ENCODE measurements around the gene TNFAIP8. TPM values are rescaled to one million over a fixed set of nuclear protein-coding genes. Genes with fewer than 3 reads are reported as not detected.
A peak's percentile ranks its signal among the peaks of the same experiment; 100 is the strongest.

The TNFAIP8 gene
- total RNA-seq, 1 donor from 2014 or later = 214 TPM

DNA sequence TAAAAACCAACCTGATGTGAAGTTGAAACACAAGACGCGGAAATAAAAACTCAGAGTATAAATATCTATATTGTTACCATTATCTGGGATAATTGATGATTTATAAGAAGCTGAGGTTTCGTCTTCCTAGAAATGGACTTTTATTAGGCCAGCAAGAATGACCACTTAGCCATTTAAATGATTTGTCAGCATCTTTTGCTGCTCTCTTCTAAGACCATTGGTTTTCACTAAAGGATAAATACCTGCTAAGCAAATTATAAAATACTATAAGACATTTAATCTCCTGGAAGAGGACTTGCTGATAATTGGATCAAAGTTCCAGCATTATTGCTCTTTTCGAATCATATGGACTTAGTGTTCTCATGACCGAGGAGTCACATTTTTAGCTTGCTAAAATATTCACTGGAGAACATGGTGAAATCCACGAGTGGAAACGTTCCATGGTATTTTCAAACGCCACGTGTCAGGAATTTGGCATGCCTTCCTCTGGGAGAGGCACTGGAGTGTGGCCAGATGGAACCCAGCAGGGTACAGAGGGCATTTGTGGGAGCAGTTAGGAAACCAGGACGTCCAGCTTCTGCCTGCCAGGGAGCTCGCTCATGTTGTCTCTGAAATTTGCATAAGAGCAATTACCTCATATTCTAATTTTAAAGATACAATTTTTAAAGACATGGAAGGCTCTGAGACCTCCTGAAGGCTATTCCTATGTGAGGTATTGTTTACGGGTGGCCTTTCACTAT is 43.1 kb downstream of the TNFAIP8 start:
- no peak overlapping the region for H3K4me3 Mint-ChIP-seq
- DNase-seq (ENCODE audit: low spot score) = no peak
- intact Hi-C loops (cut with micrococcal nuclease) = no loop called here
- H3K4me1 Mint-ChIP-seq (ENCODE audit: low read depth) = peaks cover 55% of the 10 kb centered on the region
- peak overlapping the region; percentile 91 for H3K27ac Mint-ChIP-seq
- peaks cover 29% of the 10 kb centered on the region for H3K36me3 Mint-ChIP-seq (ENCODE audit: low read depth)
- no peaks in the 10 kb centered on the region for H3K9me3 Mint-ChIP-seq
- no peaks in the 10 kb centered on the region for H3K27me3 Mint-ChIP-seq (ENCODE audit: insufficient read depth)

DNA sequence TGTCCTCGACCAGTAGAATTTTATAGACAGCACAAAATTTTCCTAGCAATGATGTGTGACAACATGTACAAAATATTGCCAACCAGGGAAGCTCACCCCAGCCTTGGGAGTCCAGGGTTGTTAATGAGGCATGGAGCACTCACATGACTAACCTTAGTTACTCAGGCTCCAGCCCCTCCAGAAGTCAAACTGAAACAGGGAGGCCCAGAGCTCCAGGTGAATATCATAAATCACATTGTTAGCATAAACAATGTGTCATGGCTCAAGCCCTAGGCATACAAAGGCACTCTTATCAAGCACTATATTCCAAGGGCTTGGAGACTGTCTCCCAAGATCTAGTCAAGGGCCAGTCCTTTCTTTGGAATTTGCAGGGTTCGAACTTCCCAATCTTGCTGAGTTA is 44.4 kb downstream of the TNFAIP8 start:
- no peaks in the 10 kb centered on the region for H3K9me3 Mint-ChIP-seq
- H3K27me3 Mint-ChIP-seq (ENCODE audit: insufficient read depth) = no peaks in the 10 kb centered on the region
- intact Hi-C loops (cut with micrococcal nuclease) = no loop called here
- DNase-seq (ENCODE audit: low spot score) = no peak
- no peak overlapping the region for H3K4me3 Mint-ChIP-seq
- peaks cover 20% of the 10 kb centered on the region for H3K36me3 Mint-ChIP-seq (ENCODE audit: low read depth)
- no peak overlapping the region for H3K27ac Mint-ChIP-seq
- H3K4me1 Mint-ChIP-seq (ENCODE audit: low read depth) = peaks cover 47% of the 10 kb centered on the region

DNA sequence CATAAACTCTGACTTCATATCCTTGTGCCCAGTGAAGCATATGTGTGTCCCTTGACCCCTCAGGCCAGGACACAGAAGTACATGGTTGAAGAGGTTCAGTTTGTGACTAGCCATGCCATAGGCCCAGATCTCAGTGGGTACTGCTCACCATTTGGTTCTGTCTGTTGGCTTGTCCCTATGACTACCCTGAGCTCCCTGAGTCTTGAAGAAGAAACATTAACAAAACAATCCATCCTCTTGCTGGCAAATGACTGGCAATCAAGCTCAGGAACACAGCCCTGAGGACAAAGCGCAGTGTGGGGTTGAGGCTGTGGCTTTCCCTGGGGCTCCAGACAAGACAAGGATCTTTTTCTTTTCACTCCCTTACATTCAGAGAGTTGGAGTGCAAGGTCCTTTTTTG is 46.3 kb downstream of the TNFAIP8 start:
- intact Hi-C loops (cut with micrococcal nuclease) = loop anchor here (1.0 kb wide), 1 partner anchor 8 kb away; no protein-coding TSS in a partner anchor

DNA sequence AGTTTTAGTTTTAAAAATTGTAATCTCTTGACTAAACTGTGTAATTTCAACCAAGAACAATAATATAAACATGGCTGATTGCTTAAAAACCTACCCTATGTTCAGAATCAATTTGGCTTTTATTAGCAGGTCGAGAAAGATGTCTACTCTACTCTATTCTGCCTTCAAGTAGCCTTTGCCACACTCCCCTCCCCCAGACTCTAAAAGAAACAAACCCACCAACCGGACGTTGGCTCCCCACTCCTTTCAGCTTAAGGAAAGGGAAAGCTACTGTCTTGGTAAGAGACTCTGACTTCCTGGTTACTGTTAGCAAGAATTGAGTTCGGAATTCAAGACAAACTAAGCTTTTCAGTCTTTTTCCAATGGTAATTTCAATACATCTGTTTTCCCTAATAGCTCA is 46.7 kb downstream of the TNFAIP8 start:
- peaks cover 2% of the 10 kb centered on the region for H3K36me3 Mint-ChIP-seq (ENCODE audit: low read depth)
- intact Hi-C loops (cut with micrococcal nuclease) = loop anchor here (1.0 kb wide), 1 partner anchor 8 kb away; no protein-coding TSS in a partner anchor
- H3K9me3 Mint-ChIP-seq = no peaks in the 10 kb centered on the region
- no peaks in the 10 kb centered on the region for H3K27me3 Mint-ChIP-seq (ENCODE audit: insufficient read depth)
- DNase-seq (ENCODE audit: low spot score) = no peak
- H3K4me1 Mint-ChIP-seq (ENCODE audit: low read depth) = peaks cover 33% of the 10 kb centered on the region
- no peak overlapping the region for H3K4me3 Mint-ChIP-seq
- H3K27ac Mint-ChIP-seq = no peak overlapping the region

More for the DNA sequence above, 46.3 kb downstream of the TNFAIP8 start:
- peaks cover 37% of the 10 kb centered on the region for H3K4me1 Mint-ChIP-seq (ENCODE audit: low read depth)
- DNase-seq (ENCODE audit: low spot score) = no peak
- H3K27ac Mint-ChIP-seq = no peak overlapping the region
- no peaks in the 10 kb centered on the region for H3K9me3 Mint-ChIP-seq
- H3K27me3 Mint-ChIP-seq (ENCODE audit: insufficient read depth) = no peaks in the 10 kb centered on the region
- peaks cover 6% of the 10 kb centered on the region for H3K36me3 Mint-ChIP-seq (ENCODE audit: low read depth)
- H3K4me3 Mint-ChIP-seq = no peak overlapping the region

DNA sequence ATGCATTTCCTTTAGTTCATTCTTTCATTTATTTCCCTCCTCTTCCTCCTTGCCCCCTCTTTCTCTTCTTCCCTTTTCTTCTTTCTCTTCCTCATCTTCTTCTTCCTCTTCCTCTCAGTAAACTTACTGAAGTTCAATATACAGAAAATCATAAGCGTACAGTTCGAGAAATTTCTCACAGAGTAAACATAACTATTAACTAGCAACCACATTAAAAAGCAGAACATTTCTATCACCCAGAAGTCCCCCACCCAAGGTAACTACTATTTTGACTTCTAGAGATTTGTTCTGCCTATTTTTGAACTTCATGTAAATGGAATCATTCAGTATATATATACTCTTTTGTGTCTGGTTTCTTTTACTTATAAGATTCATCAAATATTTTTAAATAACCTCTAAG is 48.2 kb downstream of the TNFAIP8 start:
- H3K4me1 Mint-ChIP-seq (ENCODE audit: low read depth) = peaks cover 26% of the 10 kb centered on the region

DNA sequence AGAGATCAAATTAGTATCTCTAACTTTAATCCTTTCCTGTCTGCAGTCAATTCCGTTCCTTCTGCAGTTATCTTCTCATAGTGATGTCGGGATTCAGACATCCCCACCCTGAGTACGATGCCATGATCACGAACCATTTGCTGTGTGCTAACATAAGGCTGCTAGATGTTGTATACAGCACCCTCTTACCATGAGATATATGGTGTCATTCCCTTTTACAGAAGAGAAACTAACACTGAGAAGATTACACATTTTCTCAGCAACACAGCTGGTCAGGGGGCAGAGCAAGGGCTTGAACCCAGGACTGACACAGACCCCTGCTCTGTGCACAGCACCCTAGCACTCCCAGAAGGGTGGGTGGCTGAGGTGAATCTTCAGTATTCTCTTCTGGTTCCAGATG is 49.6 kb downstream of the TNFAIP8 start:
- H3K4me1 Mint-ChIP-seq (ENCODE audit: low read depth) = peaks cover 30% of the 10 kb centered on the region

More for the DNA sequence above, 48.2 kb downstream of the TNFAIP8 start:
- intact Hi-C loops (cut with micrococcal nuclease) = no loop called here
- no peaks in the 10 kb centered on the region for H3K27me3 Mint-ChIP-seq (ENCODE audit: insufficient read depth)
- H3K36me3 Mint-ChIP-seq (ENCODE audit: low read depth) = no peaks in the 10 kb centered on the region
- no peak for DNase-seq (ENCODE audit: low spot score)
- no peak overlapping the region for H3K4me3 Mint-ChIP-seq
- H3K9me3 Mint-ChIP-seq = no peaks in the 10 kb centered on the region
- H3K27ac Mint-ChIP-seq = no peak overlapping the region

DNA sequence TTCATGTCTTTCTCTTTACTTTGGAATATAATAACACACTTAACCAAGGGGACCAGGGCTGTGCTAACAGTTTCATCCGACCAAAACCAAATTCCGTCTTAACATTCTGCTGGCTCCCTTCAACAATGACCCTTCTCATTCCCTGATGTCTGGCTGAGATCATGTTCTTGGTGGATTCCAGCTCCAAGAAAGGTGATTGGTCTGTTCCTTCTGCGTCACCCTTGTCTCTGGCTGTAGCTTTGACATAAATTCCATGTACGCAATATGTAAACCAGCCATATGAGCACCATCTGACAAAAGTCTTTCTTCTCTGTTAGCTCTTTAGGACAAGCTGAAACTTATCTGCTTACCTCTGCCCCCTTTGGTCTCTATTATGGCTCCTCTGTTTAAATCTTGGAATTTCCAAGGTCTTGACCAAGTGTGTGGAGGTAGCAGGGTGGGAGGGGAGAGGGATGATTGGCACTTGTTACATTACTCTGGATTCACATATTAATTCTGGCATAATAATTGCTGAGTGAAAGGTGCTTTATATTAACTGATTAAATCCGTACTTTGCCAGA is 50.8 kb downstream of the TNFAIP8 start:
- H3K36me3 Mint-ChIP-seq (ENCODE audit: low read depth) = no peaks in the 10 kb centered on the region
- H3K9me3 Mint-ChIP-seq = no peaks in the 10 kb centered on the region
- no peak overlapping the region for H3K27ac Mint-ChIP-seq
- no peak overlapping the region for H3K4me3 Mint-ChIP-seq
- peaks cover 42% of the 10 kb centered on the region for H3K4me1 Mint-ChIP-seq (ENCODE audit: low read depth)
- DNase-seq (ENCODE audit: low spot score) = no peak
- intact Hi-C loops (cut with micrococcal nuclease) = no loop called here
- H3K27me3 Mint-ChIP-seq (ENCODE audit: insufficient read depth) = no peaks in the 10 kb centered on the region

More for the DNA sequence above, 49.6 kb downstream of the TNFAIP8 start:
- intact Hi-C loops (cut with micrococcal nuclease) = no loop called here
- Mint-ChIP-seq H3K9me3 (no peaks in the 10 kb centered on the region), H3K4me3 (no peak overlapping the region), H3K36me3 (ENCODE audit: low read depth) (no peaks in the 10 kb centered on the region), H3K27me3 (ENCODE audit: insufficient read depth) (no peaks in the 10 kb centered on the region), H3K27ac (no peak overlapping the region)
- DNase-seq (ENCODE audit: low spot score) = no peak

DNA sequence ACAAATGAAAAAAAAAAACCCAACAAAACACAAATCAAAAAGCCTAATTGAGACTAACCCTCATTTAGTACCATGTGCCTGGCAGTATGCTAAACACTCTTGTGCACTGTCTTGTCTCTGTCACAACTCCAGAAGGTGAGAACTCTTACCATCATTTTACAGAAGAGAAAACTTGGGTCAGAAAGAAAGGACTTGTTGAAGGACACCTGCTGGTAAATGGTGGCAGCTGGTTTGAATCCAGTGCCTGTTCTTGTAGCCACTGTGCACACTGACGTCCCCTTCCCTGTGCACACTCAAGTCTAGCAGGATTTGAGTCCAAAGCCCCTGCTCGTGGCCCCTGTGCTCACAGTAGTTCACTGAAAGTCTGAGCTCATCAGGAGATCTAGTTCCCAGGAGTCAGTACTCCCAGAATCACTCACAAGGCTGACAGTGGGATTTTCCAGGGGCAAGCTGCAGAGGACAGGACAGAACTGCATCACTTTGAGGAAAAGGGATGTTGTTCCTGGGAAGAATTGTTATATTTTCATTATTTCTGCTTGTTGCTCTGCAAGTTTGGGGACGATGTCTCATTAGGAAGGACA is 53.5 kb downstream of the TNFAIP8 start:
- no peak overlapping the region for H3K27ac Mint-ChIP-seq
- DNase-seq (ENCODE audit: low spot score) = no peak
- H3K9me3 Mint-ChIP-seq = no peaks in the 10 kb centered on the region
- peaks cover 45% of the 10 kb centered on the region for H3K4me1 Mint-ChIP-seq (ENCODE audit: low read depth)
- intact Hi-C loops (cut with micrococcal nuclease) = no loop called here
- H3K27me3 Mint-ChIP-seq (ENCODE audit: insufficient read depth) = no peaks in the 10 kb centered on the region
- H3K4me3 Mint-ChIP-seq = no peak overlapping the region
- no peaks in the 10 kb centered on the region for H3K36me3 Mint-ChIP-seq (ENCODE audit: low read depth)

DNA sequence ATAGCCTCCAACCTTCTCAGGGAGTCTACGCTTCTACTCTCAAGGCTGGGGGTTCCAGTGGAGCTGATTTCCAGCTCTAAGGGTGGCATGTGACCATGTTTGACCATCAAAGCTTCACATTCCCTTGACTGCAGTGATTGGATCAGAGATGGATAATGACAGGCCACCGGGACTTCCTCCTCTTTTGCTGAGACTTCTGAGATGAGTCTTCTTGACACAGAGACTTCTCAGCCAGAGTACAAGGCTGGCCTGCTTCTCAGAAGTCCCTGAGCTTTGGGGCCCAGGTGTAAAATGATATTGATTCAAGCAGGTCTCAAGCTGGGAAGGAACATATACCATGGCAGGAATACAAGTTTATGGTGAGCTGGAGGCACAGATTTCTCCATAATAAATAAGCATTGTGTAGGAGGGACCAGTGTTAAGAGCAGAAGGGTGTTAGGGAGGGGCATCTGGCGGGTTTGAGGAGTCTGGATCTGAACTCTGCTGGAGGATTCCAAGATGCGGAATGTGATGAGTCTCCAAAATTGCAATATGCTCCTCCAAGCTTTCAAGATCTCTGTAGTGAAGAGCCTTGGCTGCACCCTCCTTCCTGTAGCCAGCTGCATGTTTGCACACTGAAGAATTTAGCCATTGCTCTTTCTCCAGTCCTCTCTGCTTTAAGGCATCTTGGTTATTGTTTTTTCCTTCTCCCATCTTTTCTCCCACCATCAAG is 54.8 kb downstream of the TNFAIP8 start:
- Mint-ChIP-seq H3K36me3 (ENCODE audit: low read depth) (no peaks in the 10 kb centered on the region), H3K27me3 (ENCODE audit: insufficient read depth) (peaks cover 2% of the 10 kb centered on the region), H3K4me1 (ENCODE audit: low read depth) (peaks cover 40% of the 10 kb centered on the region), H3K27ac (peak overlapping the region; percentile 37), H3K9me3 (no peaks in the 10 kb centered on the region), H3K4me3 (no peak overlapping the region)
- DNase-seq (ENCODE audit: low spot score) = no peak
- intact Hi-C loops (cut with micrococcal nuclease) = loop anchor here (1.0 to 2.0 kb wide), 2 partner anchors 8 to 340 kb away; partner anchors contain the start of gene DMXL1

DNA sequence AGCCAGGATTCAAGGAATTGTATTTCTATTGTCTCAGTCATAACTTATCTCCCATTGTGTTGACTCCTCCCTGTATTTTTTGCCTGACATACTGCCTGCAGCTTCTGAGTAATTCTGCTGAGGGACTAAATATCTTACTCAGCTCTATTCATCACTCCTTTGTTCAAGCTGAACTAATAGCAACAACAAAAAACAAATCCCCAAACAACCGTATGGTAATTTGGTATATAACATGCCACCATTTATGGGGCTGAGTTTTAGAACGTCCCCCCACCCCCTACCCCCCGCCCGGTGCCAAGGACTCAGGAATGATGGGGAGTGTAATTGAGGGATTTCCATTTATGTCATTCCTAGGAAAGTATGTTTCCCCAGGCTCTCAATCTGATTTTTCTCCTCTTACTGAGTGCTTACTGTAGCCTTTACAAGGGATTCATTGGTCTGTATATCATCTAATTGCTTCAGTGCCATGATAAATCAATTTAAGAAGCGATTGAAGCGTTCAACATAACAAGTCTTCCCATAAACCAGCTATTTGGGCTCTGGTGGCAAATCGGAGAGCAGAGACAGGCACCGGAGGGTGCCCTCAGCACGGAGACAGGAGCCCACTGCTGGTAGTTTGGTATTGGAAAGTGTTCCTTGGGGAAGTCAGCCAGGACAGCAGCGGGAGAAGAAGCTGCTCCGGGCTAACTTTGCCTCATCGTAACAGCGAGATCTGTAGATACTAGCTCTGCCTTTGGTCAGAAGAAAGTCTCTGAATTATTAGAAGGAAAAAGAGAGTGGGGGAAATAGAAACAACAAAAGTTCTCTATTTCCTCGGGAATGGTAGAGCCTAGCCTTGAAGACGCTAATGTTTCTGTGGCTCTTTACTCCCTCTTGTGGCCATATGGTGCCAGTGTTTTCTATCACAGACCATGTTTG is 55.8 kb downstream of the TNFAIP8 start:
- intact Hi-C loops (cut with micrococcal nuclease) = loop anchor here (1.0 to 2.0 kb wide), 7 partner anchors 23 to 423 kb away; partner anchors contain the start of genes DMXL1 and DTWD2
- peaks cover 35% of the 10 kb centered on the region for H3K4me1 Mint-ChIP-seq (ENCODE audit: low read depth)
- H3K27ac Mint-ChIP-seq = peak overlapping the region; percentile 38
- DNase-seq (ENCODE audit: low spot score) = peak; percentile 36
- peaks cover 2% of the 10 kb centered on the region for H3K27me3 Mint-ChIP-seq (ENCODE audit: insufficient read depth)
- no peaks in the 10 kb centered on the region for H3K36me3 Mint-ChIP-seq (ENCODE audit: low read depth)
- peak overlapping the region; percentile 84 for H3K4me3 Mint-ChIP-seq
- no peaks in the 10 kb centered on the region for H3K9me3 Mint-ChIP-seq

DNA sequence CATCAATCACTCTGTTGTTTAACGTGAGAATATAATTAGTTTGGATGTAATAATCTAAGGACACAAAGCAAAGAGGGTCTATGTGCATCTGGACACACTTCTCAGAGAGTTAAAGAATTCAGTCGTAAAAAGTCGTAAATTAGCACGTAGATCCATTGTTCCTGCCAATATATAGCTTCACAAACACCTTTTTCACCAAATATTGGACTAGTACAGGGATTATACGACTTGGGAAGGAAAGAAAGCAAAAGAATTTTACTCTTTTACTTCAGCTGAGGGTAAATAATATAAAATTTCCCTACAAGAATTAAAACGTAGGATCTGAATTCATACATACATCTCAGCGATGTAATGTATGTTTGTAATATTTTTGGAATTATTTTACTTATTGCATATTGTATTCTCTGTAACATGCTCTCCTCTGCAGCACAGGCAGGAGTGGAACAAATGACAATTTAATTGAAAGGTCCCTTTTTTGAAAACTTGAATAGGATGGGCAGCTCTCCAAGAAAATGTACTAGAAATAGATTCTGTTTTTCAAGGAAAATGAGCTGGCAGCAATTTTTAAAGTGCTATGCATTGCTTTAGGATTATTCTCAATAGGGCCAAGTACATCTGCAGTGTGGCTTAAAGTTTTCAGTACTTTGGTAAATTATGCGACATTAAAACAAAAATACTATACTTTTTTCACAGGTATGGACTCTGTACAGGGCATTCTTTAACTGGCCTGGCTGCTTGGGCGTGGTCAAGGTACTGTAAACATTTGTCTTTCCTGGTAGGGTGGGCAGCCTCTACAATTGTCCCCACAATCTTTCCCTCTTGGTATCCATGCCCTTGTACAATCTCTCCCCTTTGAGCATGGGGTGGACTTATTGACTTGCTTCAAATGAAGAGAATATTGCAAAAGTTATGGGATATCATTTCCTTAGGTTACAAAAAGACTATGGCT is 56.7 kb downstream of the TNFAIP8 start:
- Mint-ChIP-seq H3K4me3 (peak overlapping the region; percentile 84), H3K9me3 (no peaks in the 10 kb centered on the region), H3K27me3 (ENCODE audit: insufficient read depth) (peaks cover 4% of the 10 kb centered on the region), H3K27ac (peak overlapping the region; percentile 38), H3K4me1 (ENCODE audit: low read depth) (peaks cover 38% of the 10 kb centered on the region), H3K36me3 (ENCODE audit: low read depth) (no peaks in the 10 kb centered on the region)
- no peak for DNase-seq (ENCODE audit: low spot score)
- intact Hi-C loops (cut with micrococcal nuclease) = loop anchor here (1.0 to 2.0 kb wide), 6 partner anchors 22 to 424 kb away; partner anchors contain the start of gene DTWD2

Data from activated T-helper 1 cell treated with anti-CD3 and anti-CD28 coated beads, Interleukin-12 subunit alpha, Interleukin-12 subunit beta, Interleukin-2, Interleukin-4 antibody, amounts not matched to agents 30 ng/mL and 10 ng/mL and 1 ng/mL, durations not matched to agents 14 hours and 24 hours and 36 hours (primary cell).